Measurements from ENCODE around the gene FAM186B. TPM values are rescaled to one million over a fixed set of nuclear protein-coding genes. Genes with fewer than 3 reads are reported as not detected.

The FAM186B gene
- total and polyA plus RNA-seq, 3 donors from 2014 or later, result 54.9 to 178 (median 68.6) TPM

DNA sequence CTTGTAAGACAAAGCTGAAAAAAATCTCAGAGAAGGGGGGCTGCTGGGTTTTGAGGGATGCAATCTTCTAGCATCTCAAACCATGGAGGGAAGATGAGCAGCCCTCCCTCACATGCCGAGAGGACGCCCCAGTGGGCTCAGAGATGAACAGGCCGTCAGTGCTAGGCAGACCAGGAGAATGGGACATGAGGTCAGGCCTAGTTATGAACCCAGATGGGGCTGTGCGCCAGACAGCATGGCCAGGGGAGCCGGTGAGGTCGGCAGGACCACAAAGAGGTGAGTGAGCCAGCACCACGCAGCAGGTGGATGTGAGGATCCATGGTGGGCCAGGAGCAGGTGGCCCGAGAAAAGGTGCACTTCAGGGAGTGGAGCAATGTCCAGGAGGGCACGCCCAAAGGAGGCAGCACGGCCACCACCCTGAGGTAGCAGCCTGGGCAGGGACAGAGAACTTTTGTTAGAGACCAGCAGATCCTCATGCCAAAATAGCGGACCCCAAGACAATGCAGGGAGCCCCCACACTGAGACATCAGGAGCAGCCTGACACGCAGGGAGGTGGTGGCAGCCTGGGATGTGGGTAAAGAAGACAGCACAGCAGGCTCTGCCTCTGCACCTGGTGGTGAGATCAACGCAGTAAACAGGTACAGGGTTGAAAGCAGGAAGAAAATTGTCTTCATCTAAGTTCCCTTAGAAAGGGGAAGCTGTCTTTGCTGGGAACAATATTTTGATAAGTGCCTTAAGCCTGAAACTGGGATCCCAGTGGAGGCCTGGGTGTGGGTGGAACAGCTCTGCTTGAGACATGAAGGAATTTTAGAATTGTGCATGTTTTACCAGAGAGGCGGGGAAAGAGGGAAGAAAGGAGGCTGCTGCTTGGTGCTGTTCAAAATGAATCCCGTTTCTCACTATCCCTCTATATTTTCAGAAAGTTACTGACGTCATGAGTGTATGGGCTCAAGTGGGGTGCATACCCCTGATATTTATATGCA is 19.7 kb downstream of the FAM186B start:
- H3K27ac ChIP-seq, result no peak overlapping the region
- H3K9me3 ChIP-seq, result no peaks in the 10 kb centered on the region
- intact Hi-C loops (cut with DNase I; ENCODE audit: low total_unique reads), result no loop called here
- no peaks in the 10 kb centered on the region for H3K27me3 ChIP-seq
- no peak overlapping the region for H3K4me3 ChIP-seq
- 77 to 84% methylated on average over 11 to 16 of the region's 16 CpGs for WGBS, 2 donors
- DNase-seq, result peak; percentile 19
- no peaks in the 10 kb centered on the region for H3K36me3 ChIP-seq (ENCODE audit: low read depth, missing control alignments)
- H3K4me1 ChIP-seq, result peaks cover 20% of the 10 kb centered on the region
- TF ChIP-seq POLR2A (IDR thresholded peaks at IDR 0.05), result no peak
- TF ChIP-seq, protein P1, sequence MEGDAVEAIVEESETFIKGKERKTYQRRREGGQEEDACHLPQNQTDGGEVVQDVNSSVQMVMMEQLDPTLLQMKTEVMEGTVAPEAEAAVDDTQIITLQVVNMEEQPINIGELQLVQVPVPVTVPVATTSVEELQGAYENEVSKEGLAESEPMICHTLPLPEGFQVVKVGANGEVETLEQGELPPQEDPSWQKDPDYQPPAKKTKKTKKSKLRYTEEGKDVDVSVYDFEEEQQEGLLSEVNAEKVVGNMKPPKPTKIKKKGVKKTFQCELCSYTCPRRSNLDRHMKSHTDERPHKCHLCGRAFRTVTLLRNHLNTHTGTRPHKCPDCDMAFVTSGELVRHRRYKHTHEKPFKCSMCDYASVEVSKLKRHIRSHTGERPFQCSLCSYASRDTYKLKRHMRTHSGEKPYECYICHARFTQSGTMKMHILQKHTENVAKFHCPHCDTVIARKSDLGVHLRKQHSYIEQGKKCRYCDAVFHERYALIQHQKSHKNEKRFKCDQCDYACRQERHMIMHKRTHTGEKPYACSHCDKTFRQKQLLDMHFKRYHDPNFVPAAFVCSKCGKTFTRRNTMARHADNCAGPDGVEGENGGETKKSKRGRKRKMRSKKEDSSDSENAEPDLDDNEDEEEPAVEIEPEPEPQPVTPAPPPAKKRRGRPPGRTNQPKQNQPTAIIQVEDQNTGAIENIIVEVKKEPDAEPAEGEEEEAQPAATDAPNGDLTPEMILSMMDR (IDR thresholded peaks at IDR 0.05), result no peak

DNA sequence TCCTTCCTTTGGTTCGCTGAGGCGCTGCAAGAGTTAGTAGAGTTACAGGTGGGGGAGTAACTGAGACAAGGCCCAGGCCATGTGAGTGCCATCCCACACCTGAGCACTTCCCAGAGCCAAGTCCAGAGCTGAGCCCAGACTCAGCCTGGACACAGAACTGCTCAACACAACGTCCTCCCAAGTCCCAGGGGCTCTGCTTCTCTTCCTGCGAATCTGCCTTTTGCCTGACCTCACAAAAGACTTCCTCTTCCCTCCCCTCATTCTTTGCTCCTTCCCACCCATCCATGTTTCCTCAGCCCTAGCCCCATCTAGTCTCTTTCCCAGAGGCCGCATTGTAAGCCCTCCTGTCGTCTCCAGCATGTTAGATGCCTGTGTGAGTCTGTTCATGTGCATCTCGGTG is 20.8 kb downstream of the FAM186B start:
- Histone ChIP-seq H3K4me1 (peaks cover 27% of the 10 kb centered on the region), H3K27ac (no peak overlapping the region), H3K4me3 (no peak overlapping the region), H3K36me3 (ENCODE audit: low read depth, missing control alignments) (no peaks in the 10 kb centered on the region), H3K9me3 (no peaks in the 10 kb centered on the region), H3K27me3 (no peaks in the 10 kb centered on the region)
- DNase-seq, result no peak
- WGBS, 2 donors, result 65 to 77% methylated on average over 7 of the region's 7 CpGs
- intact Hi-C loops (cut with DNase I; ENCODE audit: low total_unique reads), result no loop called here
- TF ChIP-seq, protein P1 (IDR thresholded peaks at IDR 0.05), result no peak
- TF ChIP-seq POLR2A (IDR thresholded peaks at IDR 0.05), result no peak

DNA sequence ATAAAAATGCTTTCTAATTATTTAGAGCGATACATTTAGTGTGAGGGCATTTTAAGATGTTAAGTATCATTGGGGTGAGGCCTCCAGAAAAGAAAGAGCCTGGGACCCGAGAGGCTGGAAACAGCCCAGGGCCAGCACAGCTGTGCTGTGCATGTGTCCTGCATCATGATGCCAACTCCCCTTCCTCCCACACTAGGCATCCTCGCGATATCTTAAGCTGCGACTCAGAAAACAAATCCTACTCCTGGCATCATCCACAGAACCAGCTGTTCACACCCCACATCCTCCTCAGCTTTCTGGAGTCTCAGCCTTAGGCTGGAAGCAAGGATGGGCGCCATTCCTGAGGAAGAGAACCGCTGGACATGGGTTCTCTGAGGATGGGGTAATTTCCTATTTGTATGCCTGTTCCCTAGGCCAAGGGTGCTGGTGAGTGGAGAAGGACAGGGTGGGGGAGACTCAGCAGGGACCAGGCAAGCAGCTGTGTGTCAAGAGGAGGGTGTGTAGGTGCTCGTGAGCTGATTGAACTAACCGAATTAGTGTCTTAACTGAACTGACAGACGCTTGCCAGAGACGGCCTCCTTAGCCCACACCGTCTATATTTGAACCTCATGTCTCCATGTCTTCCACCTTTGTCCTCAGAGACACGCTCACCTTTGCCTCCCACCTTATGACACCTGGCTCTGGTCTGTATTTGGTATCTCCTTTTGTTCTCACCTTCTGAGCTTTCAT is 21.9 kb downstream of the FAM186B start:
- no peaks in the 10 kb centered on the region for H3K36me3 ChIP-seq (ENCODE audit: low read depth, missing control alignments)
- TF ChIP-seq, protein P1 (IDR thresholded peaks at IDR 0.05), result no peak
- TF ChIP-seq POLR2A (IDR thresholded peaks at IDR 0.05), result no peak
- intact Hi-C loops (cut with DNase I; ENCODE audit: low total_unique reads), result no loop called here
- peaks cover 27% of the 10 kb centered on the region for H3K4me1 ChIP-seq
- 67 to 70% methylated on average over 13 of the region's 13 CpGs for WGBS, 2 donors
- peak overlapping the region in 1 of 2 donors; percentile 37 for H3K27ac ChIP-seq
- DNase-seq, result peak; percentile 14
- H3K27me3 ChIP-seq, result no peaks in the 10 kb centered on the region
- H3K4me3 ChIP-seq, result no peak overlapping the region
- H3K9me3 ChIP-seq, result no peaks in the 10 kb centered on the region

DNA sequence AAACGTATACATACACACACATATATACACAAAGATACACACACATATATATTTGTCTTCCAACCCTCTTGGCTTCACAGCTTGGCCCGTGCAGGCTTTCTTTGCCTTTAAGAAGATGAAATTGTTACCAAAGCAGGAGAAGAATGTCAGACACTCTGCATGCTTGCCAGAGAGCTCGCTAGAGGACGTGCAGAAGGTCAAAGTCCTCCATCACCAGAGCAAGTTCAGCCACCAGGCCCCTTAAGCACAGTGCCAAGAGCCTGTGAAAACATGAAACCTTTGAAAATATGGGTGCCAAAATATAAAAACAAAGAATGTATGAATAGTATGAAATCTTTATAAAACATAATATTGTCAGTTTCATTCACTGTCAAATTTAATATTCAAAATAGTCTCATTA is 22.6 kb downstream of the FAM186B start:
- peaks cover 27% of the 10 kb centered on the region for H3K4me1 ChIP-seq
- intact Hi-C loops (cut with DNase I; ENCODE audit: low total_unique reads), result no loop called here
- TF ChIP-seq, protein P1 (IDR thresholded peaks at IDR 0.05), result no peak
- no peak for TF ChIP-seq POLR2A (IDR thresholded peaks at IDR 0.05)
- peak; percentile 45 for DNase-seq
- no peaks in the 10 kb centered on the region for H3K9me3 ChIP-seq
- no peak overlapping the region for H3K27ac ChIP-seq
- 34 to 49% methylated on average over 4 of the region's 4 CpGs for WGBS, 2 donors
- H3K27me3 ChIP-seq, result no peaks in the 10 kb centered on the region
- no peaks in the 10 kb centered on the region for H3K36me3 ChIP-seq (ENCODE audit: low read depth, missing control alignments)
- no peak overlapping the region for H3K4me3 ChIP-seq
